Tibial nerve (tissue), 4 donors: Measurements from ENCODE around the gene TDP2.
"Not testable (repeated sequence)": the region's sequence is repeated elsewhere in the genome, so short reads cannot be mapped to it uniquely, and the experiment has no call there.

ENCODE experiments used
- EP300 ChIP-seq, 2 donors: sonication (generic); formaldehyde crosslinking; IDR thresholded peaks; one replicate each; pipeline ENCODE4 v1.6.1; 2017; ENCODE audit warnings: antibody characterized with exemption in 2 of 2, mild to moderate bottlenecking in 1 of 2
- TF ChIP-seq, protein P1 (sequence below), 5 experiments: fragments of 200-600 bp in 3 of 5; fragments of 450-650 bp in 2 of 5; sonication (generic) in 3 of 5; IDR thresholded peaks; one replicate each; pipeline ENCODE4 v1.5.1; 2016 to 2019; ENCODE audit warnings: antibody characterized with exemption in 5 of 5, mild to moderate bottlenecking in 3 of 5, moderate library complexity in 2 of 5

GRCh38 chr6:24678792-24679352, 12.2 kb upstream of the TDP2 start:
- TF ChIP-seq, protein P1, sequence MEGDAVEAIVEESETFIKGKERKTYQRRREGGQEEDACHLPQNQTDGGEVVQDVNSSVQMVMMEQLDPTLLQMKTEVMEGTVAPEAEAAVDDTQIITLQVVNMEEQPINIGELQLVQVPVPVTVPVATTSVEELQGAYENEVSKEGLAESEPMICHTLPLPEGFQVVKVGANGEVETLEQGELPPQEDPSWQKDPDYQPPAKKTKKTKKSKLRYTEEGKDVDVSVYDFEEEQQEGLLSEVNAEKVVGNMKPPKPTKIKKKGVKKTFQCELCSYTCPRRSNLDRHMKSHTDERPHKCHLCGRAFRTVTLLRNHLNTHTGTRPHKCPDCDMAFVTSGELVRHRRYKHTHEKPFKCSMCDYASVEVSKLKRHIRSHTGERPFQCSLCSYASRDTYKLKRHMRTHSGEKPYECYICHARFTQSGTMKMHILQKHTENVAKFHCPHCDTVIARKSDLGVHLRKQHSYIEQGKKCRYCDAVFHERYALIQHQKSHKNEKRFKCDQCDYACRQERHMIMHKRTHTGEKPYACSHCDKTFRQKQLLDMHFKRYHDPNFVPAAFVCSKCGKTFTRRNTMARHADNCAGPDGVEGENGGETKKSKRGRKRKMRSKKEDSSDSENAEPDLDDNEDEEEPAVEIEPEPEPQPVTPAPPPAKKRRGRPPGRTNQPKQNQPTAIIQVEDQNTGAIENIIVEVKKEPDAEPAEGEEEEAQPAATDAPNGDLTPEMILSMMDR (IDR thresholded peaks at IDR 0.05) = not testable (repeated sequence)
- TF ChIP-seq EP300 (IDR thresholded peaks at IDR 0.05) = not testable (repeated sequence)
